Astrocyte (in vitro differentiated cells and primary cell): ENCODE data around the gene CTNND2.

Source experiments
- CTCF ChIP-seq: IDR thresholded peaks from 2 replicates; pipeline ENCODE4 v1.5.1; 2011; ENCODE audit warnings: low read depth, mild to moderate bottlenecking, inconsistent platforms, low read length, moderate library complexity; ENCODE audit not compliant: insufficient read depth
- EZH2 ChIP-seq: IDR thresholded peaks from 2 replicates; pipeline ENCODE4 v1.6.1; 2012; ENCODE audit warnings: mild to moderate bottlenecking, low read length, inconsistent platforms; ENCODE audit not compliant: insufficient read depth

- TF ChIP-seq CTCF (no peak), EZH2 (no peak)
Measured at GRCh38 chr5:11397549-11397948, 506.7 kb downstream of the CTNND2 start.
